Measurements from ENCODE around the gene CNTN6.

Gene CNTN6

GRCh38 chr3:1197051-1197450 lies 104.2 kb downstream of the CNTN6 start:
- H3K9ac ChIP-seq (ENCODE audit: low read depth, low read length): no peak overlapping the region
- no peaks in the 10 kb centered on the region for H3K9me3 ChIP-seq (ENCODE audit: control insufficient read depth, insufficient read depth, low read length)
- H3K36me3 ChIP-seq (ENCODE audit: insufficient read depth, low read length): no peaks in the 10 kb centered on the region
- H3K4me1 ChIP-seq (ENCODE audit: insufficient read depth, low read length): no peaks in the 10 kb centered on the region

- Histone ChIP-seq H3K36me3 (ENCODE audit: insufficient read depth, low read length) (no peaks in the 10 kb centered on the region), H3K9ac (ENCODE audit: low read depth, low read length) (no peak overlapping the region), H3K4me1 (ENCODE audit: insufficient read depth, low read length) (no peaks in the 10 kb centered on the region), H3K9me3 (ENCODE audit: control insufficient read depth, insufficient read depth, low read length) (no peaks in the 10 kb centered on the region)
Measured at GRCh38 chr3:1200371-1200770, 107.5 kb downstream of the CNTN6 start.

GRCh38 chr3:1207904-1208303 lies 115.1 kb downstream of the CNTN6 start:
- Histone ChIP-seq H3K36me3 (ENCODE audit: insufficient read depth, low read length) (no peaks in the 10 kb centered on the region), H3K9ac (ENCODE audit: low read depth, low read length) (no peak overlapping the region), H3K9me3 (ENCODE audit: control insufficient read depth, insufficient read depth, low read length) (no peaks in the 10 kb centered on the region), H3K4me1 (ENCODE audit: insufficient read depth, low read length) (peaks cover 6% of the 10 kb centered on the region; the same call in 1 of the 2 replicates)

- Histone ChIP-seq H3K36me3 (ENCODE audit: insufficient read depth, low read length) (no peaks in the 10 kb centered on the region), H3K9ac (ENCODE audit: low read depth, low read length) (no peak overlapping the region), H3K4me1 (ENCODE audit: insufficient read depth, low read length) (no peaks in the 10 kb centered on the region), H3K9me3 (ENCODE audit: control insufficient read depth, insufficient read depth, low read length) (no peaks in the 10 kb centered on the region)
Measured at GRCh38 chr3:1214933-1215332, 122.1 kb downstream of the CNTN6 start.

GRCh38 chr3:1216856-1217255 lies 124.0 kb downstream of the CNTN6 start:
- no peak overlapping the region for H3K9ac ChIP-seq (ENCODE audit: low read depth, low read length)
- H3K36me3 ChIP-seq (ENCODE audit: insufficient read depth, low read length): no peaks in the 10 kb centered on the region
- peaks cover 7% of the 10 kb centered on the region; the same call in 1 of the 2 replicates for H3K4me1 ChIP-seq (ENCODE audit: insufficient read depth, low read length)
- H3K9me3 ChIP-seq (ENCODE audit: control insufficient read depth, insufficient read depth, low read length): no peaks in the 10 kb centered on the region

- no peaks in the 10 kb centered on the region for H3K4me1 ChIP-seq (ENCODE audit: insufficient read depth, low read length)
- H3K9ac ChIP-seq (ENCODE audit: low read depth, low read length): no peak overlapping the region
- H3K9me3 ChIP-seq (ENCODE audit: control insufficient read depth, insufficient read depth, low read length): no peaks in the 10 kb centered on the region
- no peaks in the 10 kb centered on the region for H3K36me3 ChIP-seq (ENCODE audit: insufficient read depth, low read length)
Measured at GRCh38 chr3:1227111-1227510, 134.3 kb downstream of the CNTN6 start.

GRCh38 chr3:1228289-1228688 lies 135.5 kb downstream of the CNTN6 start:
- H3K36me3 ChIP-seq (ENCODE audit: insufficient read depth, low read length): no peaks in the 10 kb centered on the region

GRCh38 chr3:1230920-1231319 lies 138.1 kb downstream of the CNTN6 start:
- Histone ChIP-seq H3K4me1 (ENCODE audit: insufficient read depth, low read length) (peaks cover 3% of the 10 kb centered on the region; the same call in 1 of the 2 replicates), H3K9me3 (ENCODE audit: control insufficient read depth, insufficient read depth, low read length) (no peaks in the 10 kb centered on the region), H3K9ac (ENCODE audit: low read depth, low read length) (no peak overlapping the region), H3K36me3 (ENCODE audit: insufficient read depth, low read length) (no peaks in the 10 kb centered on the region)

More at GRCh38 chr3:1228289-1228688, 135.5 kb downstream of the CNTN6 start:
- Histone ChIP-seq H3K9ac (ENCODE audit: low read depth, low read length) (no peak overlapping the region), H3K9me3 (ENCODE audit: control insufficient read depth, insufficient read depth, low read length) (no peaks in the 10 kb centered on the region), H3K4me1 (ENCODE audit: insufficient read depth, low read length) (peaks cover 3% of the 10 kb centered on the region; the same call in 1 of the 2 replicates)

- H3K9me3 ChIP-seq (ENCODE audit: control insufficient read depth, insufficient read depth, low read length): no peaks in the 10 kb centered on the region
- no peaks in the 10 kb centered on the region for H3K36me3 ChIP-seq (ENCODE audit: insufficient read depth, low read length)
- H3K4me1 ChIP-seq (ENCODE audit: insufficient read depth, low read length): peaks cover 3% of the 10 kb centered on the region; the same call in 1 of the 2 replicates
Measured at GRCh38 chr3:1232276-1232675, 139.5 kb downstream of the CNTN6 start.

GRCh38 chr3:1235526-1236120 lies 142.8 kb downstream of the CNTN6 start:
- Histone ChIP-seq H3K9ac (ENCODE audit: low read depth, low read length) (no peak overlapping the region), H3K9me3 (ENCODE audit: control insufficient read depth, insufficient read depth, low read length) (no peaks in the 10 kb centered on the region), H3K36me3 (ENCODE audit: insufficient read depth, low read length) (no peaks in the 10 kb centered on the region), H3K4me1 (ENCODE audit: insufficient read depth, low read length) (peaks cover 3% of the 10 kb centered on the region; the same call in 1 of the 2 replicates)

More at GRCh38 chr3:1232276-1232675, 139.5 kb downstream of the CNTN6 start:
- no peak overlapping the region for H3K9ac ChIP-seq (ENCODE audit: low read depth, low read length)

GRCh38 chr3:1251282-1252060 lies 158.6 kb downstream of the CNTN6 start:
- H3K36me3 ChIP-seq (ENCODE audit: insufficient read depth, low read length): no peaks in the 10 kb centered on the region
- H3K9ac ChIP-seq (ENCODE audit: low read depth, low read length): no peak overlapping the region
- H3K4me1 ChIP-seq (ENCODE audit: insufficient read depth, low read length): peaks cover 4% of the 10 kb centered on the region; the same call in 1 of the 2 replicates
- no peaks in the 10 kb centered on the region for H3K9me3 ChIP-seq (ENCODE audit: control insufficient read depth, insufficient read depth, low read length)

- Histone ChIP-seq H3K4me1 (ENCODE audit: insufficient read depth, low read length) (peaks cover 4% of the 10 kb centered on the region; the same call in 1 of the 2 replicates), H3K36me3 (ENCODE audit: insufficient read depth, low read length) (no peaks in the 10 kb centered on the region), H3K9ac (ENCODE audit: low read depth, low read length) (no peak overlapping the region), H3K9me3 (ENCODE audit: control insufficient read depth, insufficient read depth, low read length) (no peaks in the 10 kb centered on the region)
Measured at GRCh38 chr3:1252061-1252430, 159.2 kb downstream of the CNTN6 start.

GRCh38 chr3:1262246-1262645 lies 169.4 kb downstream of the CNTN6 start:
- Histone ChIP-seq H3K9me3 (ENCODE audit: control insufficient read depth, insufficient read depth, low read length) (no peaks in the 10 kb centered on the region), H3K36me3 (ENCODE audit: insufficient read depth, low read length) (no peaks in the 10 kb centered on the region), H3K9ac (ENCODE audit: low read depth, low read length) (no peak overlapping the region), H3K4me1 (ENCODE audit: insufficient read depth, low read length) (no peaks in the 10 kb centered on the region)

- H3K9ac ChIP-seq (ENCODE audit: low read depth, low read length): no peak overlapping the region
- H3K9me3 ChIP-seq (ENCODE audit: control insufficient read depth, insufficient read depth, low read length): no peaks in the 10 kb centered on the region
- H3K36me3 ChIP-seq (ENCODE audit: insufficient read depth, low read length): no peaks in the 10 kb centered on the region
- no peaks in the 10 kb centered on the region for H3K4me1 ChIP-seq (ENCODE audit: insufficient read depth, low read length)
Measured at GRCh38 chr3:1263121-1263520, 170.3 kb downstream of the CNTN6 start.

- H3K36me3 ChIP-seq (ENCODE audit: insufficient read depth, low read length): no peaks in the 10 kb centered on the region
- H3K9me3 ChIP-seq (ENCODE audit: control insufficient read depth, insufficient read depth, low read length): no peaks in the 10 kb centered on the region
- no peak overlapping the region for H3K9ac ChIP-seq (ENCODE audit: low read depth, low read length)
- no peaks in the 10 kb centered on the region for H3K4me1 ChIP-seq (ENCODE audit: insufficient read depth, low read length)
Measured at GRCh38 chr3:1269808-1270207, 177.0 kb downstream of the CNTN6 start.

Measured in ES-I3 (cell line).